ENCODE measurements around the gene RPL36. TPM values are rescaled to one million over a fixed set of nuclear protein-coding genes. Genes with fewer than 3 reads are reported as not detected.
A peak's percentile ranks its signal among the peaks of the same experiment; 100 is the strongest.

RPL36 gene
- total and polyA plus RNA-seq, 9 of the 15 experiments (the other 6 are each of a cell fraction or from before 2014, with no cell fraction given): 350 to 3,412 (median 1,507) TPM

DNA sequence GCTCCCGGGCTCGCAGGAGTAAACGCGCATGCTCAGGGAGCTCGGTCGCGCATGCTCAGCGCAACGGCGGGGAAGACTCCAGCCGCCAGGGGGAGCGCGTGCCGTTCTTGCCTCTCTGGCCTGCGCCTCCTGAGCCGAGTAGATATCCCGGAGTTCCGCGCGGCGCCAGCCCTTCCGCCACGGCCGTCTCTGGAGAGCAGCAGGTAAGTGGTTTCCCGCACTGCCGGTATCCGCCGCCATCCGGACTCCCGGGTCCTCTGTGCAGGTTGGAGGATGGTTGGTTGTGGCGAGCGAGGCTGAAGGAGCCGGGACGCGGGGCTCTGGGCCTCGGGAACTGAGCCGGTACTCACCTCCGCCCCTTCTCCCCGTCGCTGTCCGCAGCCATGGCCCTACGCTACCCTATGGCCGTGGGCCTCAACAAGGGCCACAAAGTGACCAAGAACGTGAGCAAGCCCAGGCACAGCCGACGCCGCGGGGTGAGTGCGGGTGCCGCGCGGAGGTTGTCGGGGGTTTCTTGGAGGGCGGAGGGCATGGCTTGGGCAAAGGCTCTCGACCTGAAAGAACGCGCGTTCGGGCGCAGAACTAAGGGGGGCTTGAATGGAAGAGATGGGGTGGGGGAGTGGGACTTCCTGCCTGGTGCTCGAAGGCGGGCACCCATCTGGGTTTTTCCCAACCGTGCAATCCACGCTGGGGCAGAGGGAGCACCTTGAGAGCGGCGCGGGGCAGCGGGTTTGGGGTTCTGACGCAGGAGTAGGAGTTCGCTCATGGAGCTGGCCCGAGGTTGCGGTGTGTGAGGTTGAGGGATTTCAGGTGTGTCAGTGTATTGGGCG is at the start of gene RPL36 (continued):
- TF ChIP-seq ZNF764 (CRISPR knock-in tag; IDR thresholded peaks at IDR 0.05; ENCODE audit: low read depth) (no peak), HDAC2 (IDR thresholded peaks at IDR 0.05) (peak; percentile 53; the same call in 1 of the 2 replicates), ATF7 (IDR thresholded peaks at IDR 0.05) (peak; percentile 87), RUNX1 (IDR thresholded peaks at IDR 0.05; ENCODE audit: low read depth) (no peak), HLTF (IDR thresholded peaks at IDR 0.05) (peak; percentile 61; the same call in 1 of the 2 replicates), ASH1L (IDR thresholded peaks at IDR 0.05; ENCODE audit: borderline replicate concordance, low read depth, partially characterized antibody) (no peak), PCBP1 (IDR thresholded peaks at IDR 0.05; ENCODE audit: low read depth, low read length, poor library complexity, severe bottlenecking) (peak; percentile 79), BCOR (IDR thresholded peaks at IDR 0.05) (no peak), GTF2E2 (tag; IDR thresholded peaks at IDR 0.05) (peak; percentile 97), BRD4 (IDR thresholded peaks at IDR 0.05) (peak; percentile 94), TOE1 (IDR thresholded peaks at IDR 0.05; ENCODE audit: borderline replicate concordance) (peak; percentile 74; the same call in 1 of the 2 replicates), TOE1 (CRISPR knock-in tag; IDR thresholded peaks at IDR 0.05; ENCODE audit: borderline replicate concordance, low read depth) (peak; percentile 95; the same call in 1 of the 2 replicates), MCM7 (IDR thresholded peaks at IDR 0.05) (no peak), NELFE (IDR thresholded peaks at IDR 0.05; ENCODE audit: insufficient read depth, insufficient read length) (peak; percentile 47), SREBF1 (IDR thresholded peaks at IDR 0.05; ENCODE audit: borderline replicate concordance, low read depth, low read length) (no peak), ATF1 (CRISPR knock-in tag; IDR thresholded peaks at IDR 0.05) (no peak), ATF1 (tag; IDR thresholded peaks at IDR 0.05) (peak; percentile 79), HOXB6 (CRISPR knock-in tag; IDR thresholded peaks at IDR 0.05; ENCODE audit: borderline replicate concordance) (no peak), ZNF232 (CRISPR knock-in tag; IDR thresholded peaks at IDR 0.05) (no peak), GATAD2B (IDR thresholded peaks at IDR 0.05; ENCODE audit: borderline replicate concordance) (0 out of 2 replicates have a peak, but pooled peaks have one; percentile 36)
- TF ChIP-seq, protein P1, sequence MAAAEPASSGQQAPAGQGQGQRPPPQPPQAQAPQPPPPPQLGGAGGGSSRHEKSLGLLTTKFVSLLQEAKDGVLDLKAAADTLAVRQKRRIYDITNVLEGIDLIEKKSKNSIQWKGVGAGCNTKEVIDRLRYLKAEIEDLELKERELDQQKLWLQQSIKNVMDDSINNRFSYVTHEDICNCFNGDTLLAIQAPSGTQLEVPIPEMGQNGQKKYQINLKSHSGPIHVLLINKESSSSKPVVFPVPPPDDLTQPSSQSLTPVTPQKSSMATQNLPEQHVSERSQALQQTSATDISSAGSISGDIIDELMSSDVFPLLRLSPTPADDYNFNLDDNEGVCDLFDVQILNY (CRISPR knock-in tag; IDR thresholded peaks at IDR 0.05): peak; percentile 96
- TF ChIP-seq, protein P2, sequence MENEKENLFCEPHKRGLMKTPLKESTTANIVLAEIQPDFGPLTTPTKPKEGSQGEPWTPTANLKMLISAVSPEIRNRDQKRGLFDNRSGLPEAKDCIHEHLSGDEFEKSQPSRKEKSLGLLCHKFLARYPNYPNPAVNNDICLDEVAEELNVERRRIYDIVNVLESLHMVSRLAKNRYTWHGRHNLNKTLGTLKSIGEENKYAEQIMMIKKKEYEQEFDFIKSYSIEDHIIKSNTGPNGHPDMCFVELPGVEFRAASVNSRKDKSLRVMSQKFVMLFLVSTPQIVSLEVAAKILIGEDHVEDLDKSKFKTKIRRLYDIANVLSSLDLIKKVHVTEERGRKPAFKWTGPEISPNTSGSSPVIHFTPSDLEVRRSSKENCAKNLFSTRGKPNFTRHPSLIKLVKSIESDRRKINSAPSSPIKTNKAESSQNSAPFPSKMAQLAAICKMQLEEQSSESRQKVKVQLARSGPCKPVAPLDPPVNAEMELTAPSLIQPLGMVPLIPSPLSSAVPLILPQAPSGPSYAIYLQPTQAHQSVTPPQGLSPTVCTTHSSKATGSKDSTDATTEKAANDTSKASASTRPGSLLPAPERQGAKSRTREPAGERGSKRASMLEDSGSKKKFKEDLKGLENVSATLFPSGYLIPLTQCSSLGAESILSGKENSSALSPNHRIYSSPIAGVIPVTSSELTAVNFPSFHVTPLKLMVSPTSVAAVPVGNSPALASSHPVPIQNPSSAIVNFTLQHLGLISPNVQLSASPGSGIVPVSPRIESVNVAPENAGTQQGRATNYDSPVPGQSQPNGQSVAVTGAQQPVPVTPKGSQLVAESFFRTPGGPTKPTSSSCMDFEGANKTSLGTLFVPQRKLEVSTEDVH (IDR thresholded peaks at IDR 0.05; ENCODE audit: low read depth, partially characterized antibody): peak; percentile 68
- TF ChIP-seq, protein P3, sequence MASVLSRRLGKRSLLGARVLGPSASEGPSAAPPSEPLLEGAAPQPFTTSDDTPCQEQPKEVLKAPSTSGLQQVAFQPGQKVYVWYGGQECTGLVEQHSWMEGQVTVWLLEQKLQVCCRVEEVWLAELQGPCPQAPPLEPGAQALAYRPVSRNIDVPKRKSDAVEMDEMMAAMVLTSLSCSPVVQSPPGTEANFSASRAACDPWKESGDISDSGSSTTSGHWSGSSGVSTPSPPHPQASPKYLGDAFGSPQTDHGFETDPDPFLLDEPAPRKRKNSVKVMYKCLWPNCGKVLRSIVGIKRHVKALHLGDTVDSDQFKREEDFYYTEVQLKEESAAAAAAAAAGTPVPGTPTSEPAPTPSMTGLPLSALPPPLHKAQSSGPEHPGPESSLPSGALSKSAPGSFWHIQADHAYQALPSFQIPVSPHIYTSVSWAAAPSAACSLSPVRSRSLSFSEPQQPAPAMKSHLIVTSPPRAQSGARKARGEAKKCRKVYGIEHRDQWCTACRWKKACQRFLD (CRISPR knock-in tag; IDR thresholded peaks at IDR 0.05): no peak
- TF ChIP-seq, protein P4, sequence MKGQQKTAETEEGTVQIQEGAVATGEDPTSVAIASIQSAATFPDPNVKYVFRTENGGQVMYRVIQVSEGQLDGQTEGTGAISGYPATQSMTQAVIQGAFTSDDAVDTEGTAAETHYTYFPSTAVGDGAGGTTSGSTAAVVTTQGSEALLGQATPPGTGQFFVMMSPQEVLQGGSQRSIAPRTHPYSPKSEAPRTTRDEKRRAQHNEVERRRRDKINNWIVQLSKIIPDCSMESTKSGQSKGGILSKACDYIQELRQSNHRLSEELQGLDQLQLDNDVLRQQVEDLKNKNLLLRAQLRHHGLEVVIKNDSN (CRISPR knock-in tag; IDR thresholded peaks at IDR 0.05): peak; percentile 61

All from K562 (cell line).